GM18526 (cell line): ENCODE measurements around the gene SHOC2.

Source experiments
- POLR2A ChIP-seq: IDR thresholded peaks from 3 replicates; pipeline ENCODE4 v1.6.1; 2011; ENCODE audit not compliant: insufficient read length; ENCODE audit errors: extremely low read depth

SHOC2 gene

DNA sequence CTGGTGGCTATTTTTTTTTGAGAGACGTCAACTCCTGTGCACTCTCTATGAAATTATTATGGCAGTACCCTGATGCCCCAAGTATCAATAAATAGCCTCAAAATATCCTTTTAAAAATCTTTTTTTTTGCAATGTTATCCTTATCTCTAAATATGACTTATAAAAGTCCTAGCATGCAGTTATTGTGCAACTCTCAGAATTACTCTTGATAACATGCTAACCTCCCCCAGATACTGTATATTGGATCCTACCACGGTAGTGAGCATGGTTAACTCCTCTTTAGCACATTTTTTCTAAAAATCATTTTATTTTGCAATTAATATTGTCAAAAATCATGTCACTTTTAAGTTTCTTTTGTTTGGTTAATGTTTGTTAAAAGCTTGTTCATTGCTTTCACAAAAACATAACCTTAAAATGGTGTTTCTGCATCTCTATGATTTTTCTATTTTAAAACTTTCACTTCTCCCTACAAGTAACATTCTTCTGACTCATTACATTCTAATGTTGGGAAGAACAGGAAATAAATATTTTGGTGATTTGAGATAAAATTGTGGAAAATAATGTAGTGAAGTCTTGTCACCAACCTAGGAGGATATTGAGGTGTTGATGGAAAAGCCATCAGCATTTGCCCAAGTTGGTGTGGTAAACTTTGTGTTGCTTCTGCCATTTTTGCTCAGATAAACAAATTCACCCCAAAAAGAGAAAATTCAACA is 115.3 kb downstream of the SHOC2 start:
- no peak for TF ChIP-seq POLR2A

DNA sequence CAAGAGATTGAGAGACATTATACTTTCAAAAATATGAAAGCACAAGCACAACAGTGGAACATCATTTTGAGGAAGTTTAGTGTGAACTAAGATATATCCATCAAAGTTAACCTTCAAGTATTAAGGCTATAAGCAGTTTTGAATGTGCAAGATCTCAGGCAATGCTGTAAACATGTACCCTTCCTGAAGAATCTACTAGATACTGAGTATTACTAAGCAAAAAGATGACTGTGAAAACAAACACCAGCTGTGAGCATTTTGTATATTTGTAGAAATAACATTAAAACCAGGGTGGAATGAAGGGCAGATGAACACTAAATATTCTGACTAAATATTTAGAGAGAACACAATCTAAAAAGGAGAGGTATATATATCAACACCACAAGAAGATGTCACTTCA is 116.1 kb downstream of the SHOC2 start:
- no peak for TF ChIP-seq POLR2A

DNA sequence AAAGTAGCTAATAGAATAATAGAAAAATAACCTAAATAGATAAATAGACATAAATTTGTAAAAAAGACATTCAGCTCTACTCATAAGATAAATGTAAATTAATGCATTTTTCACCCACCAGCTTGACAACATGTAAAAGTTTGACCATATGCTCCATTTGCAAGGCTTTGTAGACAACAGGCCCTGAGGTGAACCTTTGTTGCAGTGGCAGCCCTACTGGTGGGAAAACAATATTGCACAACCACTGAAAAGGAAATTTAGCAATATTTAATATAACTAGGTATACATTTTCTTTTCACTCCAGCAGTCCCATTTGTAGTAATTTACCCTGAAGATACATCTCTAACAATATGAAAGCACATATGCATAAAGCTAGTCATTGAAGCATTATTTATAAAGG is 118.5 kb downstream of the SHOC2 start:
- no peak for TF ChIP-seq POLR2A

DNA sequence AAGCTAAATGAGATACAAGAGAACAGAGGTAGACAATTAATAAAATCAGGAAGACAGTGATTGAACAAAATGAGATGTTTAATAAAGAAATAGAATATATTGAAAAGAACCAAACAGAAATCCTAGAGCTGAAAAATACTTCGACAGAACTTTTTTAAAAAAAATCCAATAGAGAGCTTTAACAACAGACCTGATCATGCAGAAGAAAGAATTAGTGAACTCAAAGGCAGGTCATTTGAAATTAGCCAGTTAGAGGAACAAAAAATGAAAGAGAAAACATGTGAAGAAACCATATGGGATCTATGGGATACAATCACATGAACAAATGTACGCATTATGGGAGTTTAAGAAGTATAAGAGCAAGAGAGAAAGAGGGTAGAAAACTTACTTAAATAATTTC is 120.1 kb downstream of the SHOC2 start:
- TF ChIP-seq POLR2A = no peak

DNA sequence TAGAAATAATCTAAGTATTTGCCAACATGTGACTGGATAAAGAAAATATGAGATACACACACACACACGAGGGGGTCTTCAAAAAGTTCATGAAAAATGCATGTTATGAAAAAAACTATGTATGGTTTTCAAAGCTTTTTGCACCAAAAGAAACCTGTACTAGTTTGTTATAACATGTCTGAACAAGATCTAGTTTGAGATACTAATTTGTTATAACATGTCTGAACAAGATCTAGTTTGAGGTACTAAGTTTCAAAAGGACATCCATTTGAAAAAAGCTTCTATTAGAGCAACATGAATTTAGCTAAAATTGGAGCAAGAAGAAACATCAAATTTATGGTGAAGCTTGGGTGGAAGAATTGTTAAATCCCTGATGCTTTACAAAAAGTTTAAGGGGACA is 137.6 kb downstream of the SHOC2 start:
- TF ChIP-seq POLR2A = no peak
